ENCODE measurements around the gene BOC.

The BOC gene

DNA sequence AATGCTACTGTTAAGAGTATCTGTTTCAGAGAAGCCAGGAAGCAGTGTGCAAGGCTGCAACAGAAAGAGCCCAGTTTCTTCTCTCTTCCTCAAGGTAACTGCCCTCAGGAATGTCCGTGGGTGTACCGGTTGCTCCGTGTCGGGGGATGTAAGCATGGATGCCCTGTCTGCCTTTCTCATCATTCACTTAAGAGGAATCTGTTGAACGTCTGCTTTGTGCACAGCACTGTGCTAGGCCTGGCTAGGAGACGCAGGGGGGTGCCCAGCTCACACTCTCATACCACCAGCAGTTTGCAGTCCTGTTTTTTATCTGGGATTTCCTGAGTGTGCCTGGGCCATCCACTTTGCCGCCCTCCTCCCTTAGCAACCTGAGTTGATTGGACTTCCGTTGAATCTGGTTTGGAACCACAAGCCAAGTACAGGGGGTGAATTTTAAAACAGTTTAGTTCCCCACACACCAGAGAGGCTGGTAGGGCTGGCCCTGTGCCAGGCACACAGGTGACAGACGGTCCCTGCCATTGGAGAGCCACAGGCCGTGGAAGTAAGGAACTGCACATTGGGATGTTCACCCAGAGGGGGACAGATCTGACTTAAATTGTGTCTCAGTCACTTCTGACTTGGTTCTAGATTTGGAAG is 11.2 kb downstream of the BOC start:
- TF ChIP-seq CTCF (IDR thresholded peaks at IDR 0.05; ENCODE audit: extremely low read depth, insufficient read depth, missing control alignments) = no peak
- no peak for DNase-seq (ENCODE audit: low spot score)
- in situ Hi-C loops (cut with MboI; ENCODE audit: low pct_unique_long_range_greater_than_20kb, low sequenced_read_pairs, unreplicated experiment) = no loop called here

DNA sequence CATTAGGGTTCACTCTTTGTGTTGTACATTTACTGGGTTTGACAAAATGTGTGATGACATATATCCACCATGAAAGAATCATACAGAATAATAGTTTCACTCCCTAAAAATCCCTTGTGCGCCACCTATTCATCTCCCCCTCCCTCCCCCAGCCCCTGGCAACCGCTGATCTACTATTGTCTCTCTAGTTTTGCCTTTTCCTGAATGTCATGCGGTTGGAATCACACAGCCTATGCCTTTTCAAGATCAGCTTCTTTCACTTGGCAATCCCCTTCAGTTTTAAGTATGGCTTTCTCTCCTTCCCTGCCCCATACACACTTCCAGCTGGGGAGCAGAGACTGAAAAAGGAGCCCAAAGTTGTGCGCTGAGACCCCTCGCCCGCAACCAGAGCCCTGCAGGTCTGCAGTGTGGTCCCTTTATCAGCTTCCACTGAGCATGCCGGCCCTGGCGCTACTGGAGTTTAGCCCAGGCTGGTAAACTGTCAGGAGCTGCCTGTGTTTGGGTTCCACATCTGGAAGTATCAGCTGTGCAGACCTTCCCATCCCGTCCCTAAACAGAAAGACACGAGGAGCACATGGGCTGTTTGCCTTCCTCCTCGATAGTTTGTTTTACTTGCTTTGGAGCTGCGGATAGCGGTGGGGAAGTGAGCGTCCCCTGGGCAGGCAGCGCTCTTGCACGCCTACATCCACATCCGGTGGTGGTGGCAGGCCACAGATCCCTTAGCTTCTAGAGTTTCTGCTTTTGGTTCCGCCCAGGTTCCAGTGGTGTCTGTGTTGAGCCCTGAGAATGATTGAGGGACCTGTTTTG is 12.3 kb downstream of the BOC start:
- in situ Hi-C loops (cut with MboI; ENCODE audit: low pct_unique_long_range_greater_than_20kb, low sequenced_read_pairs, unreplicated experiment) = no loop called here
- no peak for TF ChIP-seq CTCF (IDR thresholded peaks at IDR 0.05; ENCODE audit: extremely low read depth, insufficient read depth, missing control alignments)
- no peak for DNase-seq (ENCODE audit: low spot score)

- in situ Hi-C loops (cut with MboI; ENCODE audit: low pct_unique_long_range_greater_than_20kb, low sequenced_read_pairs, unreplicated experiment) = no loop called here
- no peak for DNase-seq (ENCODE audit: low spot score)
- no peak for TF ChIP-seq CTCF (IDR thresholded peaks at IDR 0.05; ENCODE audit: extremely low read depth, insufficient read depth, missing control alignments)
Measured at GRCh38 chr3:113225286-113225685, 13.9 kb downstream of the BOC start.

DNA sequence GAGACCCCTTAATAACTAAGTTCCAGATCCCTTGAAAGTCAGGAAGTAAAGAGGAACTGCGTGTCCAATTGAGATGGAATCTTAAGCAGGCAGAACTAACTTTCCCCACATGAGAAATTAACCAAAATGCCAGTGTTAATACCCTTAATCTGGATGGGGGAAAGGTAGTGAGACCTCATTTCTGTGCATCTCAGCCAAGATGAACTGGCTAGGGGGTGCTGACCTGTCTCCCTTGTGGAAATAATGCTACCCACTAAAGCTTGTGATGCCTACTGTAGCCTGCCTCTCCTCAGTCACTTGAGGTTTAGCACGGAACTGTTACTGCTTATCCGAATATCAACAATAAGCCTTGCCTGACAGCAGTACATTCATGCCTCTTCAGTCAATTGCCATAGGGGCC is 15.1 kb downstream of the BOC start:
- DNase-seq (ENCODE audit: low spot score) = no peak
- no peak for TF ChIP-seq CTCF (IDR thresholded peaks at IDR 0.05; ENCODE audit: extremely low read depth, insufficient read depth, missing control alignments)

GRCh38 chr3:113227146-113227545 is 15.8 kb downstream of the BOC start:
- no peak for DNase-seq (ENCODE audit: low spot score)
- no peak for TF ChIP-seq CTCF (IDR thresholded peaks at IDR 0.05; ENCODE audit: extremely low read depth, insufficient read depth, missing control alignments)
- in situ Hi-C loops (cut with MboI; ENCODE audit: low pct_unique_long_range_greater_than_20kb, low sequenced_read_pairs, unreplicated experiment) = no loop called here

More for the DNA sequence above, 15.1 kb downstream of the BOC start:
- in situ Hi-C loops (cut with MboI; ENCODE audit: low pct_unique_long_range_greater_than_20kb, low sequenced_read_pairs, unreplicated experiment) = no loop called here

DNA sequence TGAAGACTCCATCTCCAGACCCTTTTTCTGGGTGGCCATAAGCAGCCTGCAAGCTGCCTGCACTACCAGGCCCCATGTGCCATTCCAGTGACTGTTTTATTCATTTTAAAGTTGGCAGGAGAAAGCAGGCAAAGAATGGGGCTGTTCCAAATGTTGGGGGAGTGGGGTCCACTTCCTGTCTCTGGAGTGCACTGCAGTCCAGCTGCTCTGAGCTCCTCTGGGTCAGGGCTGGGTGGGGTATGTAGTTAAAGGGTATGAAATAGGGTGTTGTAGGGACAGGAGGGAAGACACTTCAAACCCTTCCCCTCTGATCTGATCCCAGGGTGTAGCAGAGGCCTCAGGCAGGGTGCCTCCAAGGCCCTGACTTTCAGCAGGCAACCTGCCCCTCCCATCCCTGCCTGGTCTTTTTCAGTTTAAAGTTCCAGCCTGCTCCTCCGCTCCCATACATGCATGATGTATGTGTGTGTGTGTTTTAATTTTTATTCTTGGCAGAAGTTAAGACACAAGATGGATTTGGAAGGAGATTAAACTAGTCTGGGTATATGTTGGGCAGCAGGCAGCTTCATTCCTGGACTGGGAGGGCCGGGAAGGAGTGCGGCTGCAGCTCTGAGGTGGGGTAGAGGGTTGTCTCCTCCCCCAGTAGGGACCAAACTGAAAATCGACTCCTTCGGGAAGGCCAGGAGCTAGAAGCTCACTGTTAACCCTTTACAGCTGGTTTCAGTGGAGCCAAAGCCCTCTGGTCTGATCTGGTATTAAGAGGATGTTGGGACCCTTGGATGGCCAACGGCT is 17.3 kb downstream of the BOC start:
- no peak for TF ChIP-seq CTCF (IDR thresholded peaks at IDR 0.05; ENCODE audit: extremely low read depth, insufficient read depth, missing control alignments)
- in situ Hi-C loops (cut with MboI; ENCODE audit: low pct_unique_long_range_greater_than_20kb, low sequenced_read_pairs, unreplicated experiment) = no loop called here
- DNase-seq (ENCODE audit: low spot score) = no peak
